ENCODE measurements around the gene SERINC4. TPM values are rescaled to one million over a fixed set of nuclear protein-coding genes. Genes with fewer than 3 reads are reported as not detected.
A peak's percentile ranks its signal among the peaks of the same experiment; 100 is the strongest.

Gene SERINC4
- total and polyA plus RNA-seq, 2 experiments from 2014 or later = not detected

- 92 to 93% methylated on average over 3 of the region's 3 CpGs for WGBS, 2 experiments (ENCODE audit: low coverage in 1 of 2, low lambda C conversion rate in 2 of 2, missing lambda C conversion rate in 2 of 2)
- Histone ChIP-seq H3K9ac (no peak overlapping the region), H3K27ac (peak overlapping the region; percentile 99), H3F3A (ENCODE audit: insufficient read depth) (peaks cover 75% of the 10 kb centered on the region), H3K27me3 (replicated peaks; ENCODE audit: insufficient read depth) (no peaks in the 10 kb centered on the region), H3K9me3 (ENCODE audit: low read depth) (no peaks in the 10 kb centered on the region), H3K79me2 (ENCODE audit: insufficient read depth) (peaks cover 50% of the 10 kb centered on the region), H3K4me2 (ENCODE audit: unreplicated experiment) (no peak overlapping the region), H4K20me1 (ENCODE audit: insufficient read depth) (peaks cover 5% of the 10 kb centered on the region; the same call in 1 of the 2 replicates), H3K4me3 (no peak overlapping the region), H3K36me3 (ENCODE audit: low read depth) (peaks cover 20% of the 10 kb centered on the region), H2AFZ (no peak overlapping the region), H3K9me2 (ENCODE audit: insufficient read depth) (no peaks in the 10 kb centered on the region), H3K4me1 (ENCODE audit: insufficient read depth) (peaks cover 54% of the 10 kb centered on the region)
- no peak for DNase-seq
- no peak for TF ChIP-seq EZH2phosphoT487 (IDR thresholded peaks at IDR 0.05; ENCODE audit: insufficient read depth, low read depth)
- TF ChIP-seq EZH2 (IDR thresholded peaks at IDR 0.05; ENCODE audit: insufficient read depth, poor library complexity, severe bottlenecking) = no peak
- in situ Hi-C loops (cut with MboI) = no loop called here
These were observed 3.5 kb downstream of the SERINC4 start for GRCh38 chr15:43796566-43796965.

- Histone ChIP-seq H3K9me3 (ENCODE audit: low read depth) (no peaks in the 10 kb centered on the region), H3K9me2 (ENCODE audit: insufficient read depth) (no peaks in the 10 kb centered on the region), H3F3A (ENCODE audit: insufficient read depth) (peaks cover 73% of the 10 kb centered on the region), H3K27ac (peak overlapping the region; percentile 99), H3K4me2 (ENCODE audit: unreplicated experiment) (no peak overlapping the region), H3K9ac (no peak overlapping the region), H2AFZ (no peak overlapping the region), H3K27me3 (replicated peaks; ENCODE audit: insufficient read depth) (no peaks in the 10 kb centered on the region), H3K36me3 (ENCODE audit: low read depth) (peaks cover 19% of the 10 kb centered on the region), H4K20me1 (ENCODE audit: insufficient read depth) (peaks cover 5% of the 10 kb centered on the region; the same call in 1 of the 2 replicates), H3K4me3 (no peak overlapping the region), H3K4me1 (ENCODE audit: insufficient read depth) (peaks cover 49% of the 10 kb centered on the region), H3K79me2 (ENCODE audit: insufficient read depth) (peaks cover 44% of the 10 kb centered on the region)
- in situ Hi-C loops (cut with MboI) = no loop called here
- TF ChIP-seq EZH2 (IDR thresholded peaks at IDR 0.05; ENCODE audit: insufficient read depth, poor library complexity, severe bottlenecking) = no peak
- no peak for TF ChIP-seq EZH2phosphoT487 (IDR thresholded peaks at IDR 0.05; ENCODE audit: insufficient read depth, low read depth)
- DNase-seq = no peak
These were observed 4.0 kb downstream of the SERINC4 start for GRCh38 chr15:43795997-43796396.

GRCh38 chr15:43795197-43795596 is 4.8 kb downstream of the SERINC4 start:
- TF ChIP-seq EZH2 (IDR thresholded peaks at IDR 0.05; ENCODE audit: insufficient read depth, poor library complexity, severe bottlenecking) = no peak
- no peak for TF ChIP-seq EZH2phosphoT487 (IDR thresholded peaks at IDR 0.05; ENCODE audit: insufficient read depth, low read depth)
- Histone ChIP-seq H4K20me1 (ENCODE audit: insufficient read depth) (peaks cover 5% of the 10 kb centered on the region; the same call in 1 of the 2 replicates), H3K27ac (peak overlapping the region; percentile 99), H3K27me3 (replicated peaks; ENCODE audit: insufficient read depth) (no peaks in the 10 kb centered on the region), H2AFZ (no peak overlapping the region), H3K9me2 (ENCODE audit: insufficient read depth) (no peaks in the 10 kb centered on the region), H3F3A (ENCODE audit: insufficient read depth) (peaks cover 67% of the 10 kb centered on the region), H3K36me3 (ENCODE audit: low read depth) (peaks cover 19% of the 10 kb centered on the region), H3K9me3 (ENCODE audit: low read depth) (no peaks in the 10 kb centered on the region), H3K4me1 (ENCODE audit: insufficient read depth) (peaks cover 48% of the 10 kb centered on the region), H3K4me2 (ENCODE audit: unreplicated experiment) (peak overlapping the region; percentile 85), H3K79me2 (ENCODE audit: insufficient read depth) (peaks cover 39% of the 10 kb centered on the region), H3K9ac (no peak overlapping the region; the same call in 1 of the 2 replicates), H3K4me3 (no peak overlapping the region)
- in situ Hi-C loops (cut with MboI) = no loop called here
- DNase-seq = no peak
- 98 to 100% methylated on average over 2 of the region's 2 CpGs for WGBS, 2 experiments (ENCODE audit: low coverage in 1 of 2, low lambda C conversion rate in 2 of 2, missing lambda C conversion rate in 2 of 2)

GRCh38 chr15:43794269-43795037 is 5.6 kb downstream of the SERINC4 start:
- peak; percentile 86 for DNase-seq
- Histone ChIP-seq H3K4me1 (ENCODE audit: insufficient read depth) (peaks cover 45% of the 10 kb centered on the region), H3K36me3 (ENCODE audit: low read depth) (peaks cover 19% of the 10 kb centered on the region), H3F3A (ENCODE audit: insufficient read depth) (peaks cover 60% of the 10 kb centered on the region), H3K4me3 (peak overlapping the region; percentile 94), H3K9me3 (ENCODE audit: low read depth) (no peaks in the 10 kb centered on the region), H2AFZ (no peak overlapping the region), H3K79me2 (ENCODE audit: insufficient read depth) (peaks cover 39% of the 10 kb centered on the region), H3K27ac (peak overlapping the region; percentile 99), H3K9me2 (ENCODE audit: insufficient read depth) (no peaks in the 10 kb centered on the region), H3K9ac (peak overlapping the region; percentile 100), H4K20me1 (ENCODE audit: insufficient read depth) (peaks cover 5% of the 10 kb centered on the region; the same call in 1 of the 2 replicates), H3K27me3 (replicated peaks; ENCODE audit: insufficient read depth) (no peaks in the 10 kb centered on the region), H3K4me2 (ENCODE audit: unreplicated experiment) (peak overlapping the region; percentile 85)
- WGBS, 2 experiments (ENCODE audit: low coverage in 1 of 2, low lambda C conversion rate in 2 of 2, missing lambda C conversion rate in 2 of 2) = 28 to 31% methylated on average over 9 of the region's 9 CpGs
- TF ChIP-seq EZH2 (IDR thresholded peaks at IDR 0.05; ENCODE audit: insufficient read depth, poor library complexity, severe bottlenecking) (no peak), EZH2phosphoT487 (IDR thresholded peaks at IDR 0.05; ENCODE audit: insufficient read depth, low read depth) (no peak)
- in situ Hi-C loops (cut with MboI) = no loop called here

Data from GM23248 (cell line).